Type B pancreatic cell (in vitro differentiated cells): ENCODE measurements around the gene SEC22C. TPM values are rescaled to one million over a fixed set of nuclear protein-coding genes. Genes with fewer than 3 reads are reported as not detected.
"Not testable (repeated sequence)": the region's sequence is repeated elsewhere in the genome, so short reads cannot be mapped to it uniquely, and the experiment has no call there.

Experiments used
- DNase-seq: peaks from one replicate; pipeline ENCODE4 v3.0.0; 2021; ENCODE audit warnings: mixed read lengths; ENCODE audit not compliant: unreplicated experiment; ENCODE audit errors: extremely low spot score
- H3K27ac Mint-ChIP-seq: 2 replicates; pipeline ENCODE4 v1.8.0; 2021; ENCODE audit warnings: mild to moderate bottlenecking, mixed read lengths
- H3K27me3 Mint-ChIP-seq: 2 replicates; pipeline ENCODE4 v1.8.0; 2021; ENCODE audit warnings: mixed read lengths
- H3K36me3 Mint-ChIP-seq: 2 replicates; pipeline ENCODE4 v1.8.0; 2021; ENCODE audit warnings: mixed read lengths
- H3K4me1 Mint-ChIP-seq: one replicate; pipeline ENCODE4 v1.8.0; 2021; ENCODE audit warnings: mixed read lengths; ENCODE audit not compliant: unreplicated experiment
- H3K4me3 Mint-ChIP-seq: 2 replicates; pipeline ENCODE4 v1.8.0; 2021; ENCODE audit warnings: mild to moderate bottlenecking, mixed read lengths
- H3K9me3 Mint-ChIP-seq: 2 replicates; pipeline ENCODE4 v1.8.0; 2021; ENCODE audit warnings: mixed read lengths
- total RNA-seq: library from RNA; stranded (reverse); gene quantifications from 2 replicates; pipeline ENCODE4 v1.2.1, GENCODE V29; 2021; ENCODE audit warnings: low replicate concordance
- TF ChIP-seq, protein P1 (sequence below): fragments of 200-600 bp; sonication (generic); conservative IDR thresholded peaks from 2 replicates; pipeline ENCODE4 v1.5.0; 2021; ENCODE audit warnings: antibody characterized with exemption, mild to moderate bottlenecking

The SEC22C gene
- total RNA-seq, 1 donor from 2014 or later, result 38.1 TPM

DNA sequence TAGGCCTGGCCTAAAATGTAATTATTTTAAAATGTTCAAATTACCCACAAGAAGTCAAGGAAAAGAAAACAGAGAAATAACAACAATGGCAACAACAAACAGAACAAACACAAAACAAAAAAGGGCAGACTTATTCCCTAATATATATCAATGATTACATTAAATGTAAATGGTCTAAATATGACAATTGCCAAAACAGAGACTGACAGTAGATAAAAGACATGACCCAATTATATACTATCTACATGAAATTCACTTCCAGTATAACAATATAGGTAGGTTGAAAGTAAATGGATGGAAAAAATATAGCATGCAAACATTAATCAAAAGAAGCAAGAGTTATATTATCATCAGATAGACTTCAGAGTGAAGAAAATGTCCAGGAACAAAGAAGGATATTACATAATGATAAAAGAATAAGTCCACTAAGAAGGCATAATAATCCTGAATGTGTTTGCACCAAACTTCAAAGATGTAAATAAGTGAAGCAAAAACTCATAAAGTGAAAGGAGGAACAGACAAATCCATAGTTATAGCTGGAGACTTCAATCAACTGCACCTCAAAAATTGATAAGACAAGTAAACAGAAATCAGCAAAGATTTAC, 6.5 kb downstream of the SEC22C start:
- DNase-seq, result no peak
- TF ChIP-seq, protein P1, sequence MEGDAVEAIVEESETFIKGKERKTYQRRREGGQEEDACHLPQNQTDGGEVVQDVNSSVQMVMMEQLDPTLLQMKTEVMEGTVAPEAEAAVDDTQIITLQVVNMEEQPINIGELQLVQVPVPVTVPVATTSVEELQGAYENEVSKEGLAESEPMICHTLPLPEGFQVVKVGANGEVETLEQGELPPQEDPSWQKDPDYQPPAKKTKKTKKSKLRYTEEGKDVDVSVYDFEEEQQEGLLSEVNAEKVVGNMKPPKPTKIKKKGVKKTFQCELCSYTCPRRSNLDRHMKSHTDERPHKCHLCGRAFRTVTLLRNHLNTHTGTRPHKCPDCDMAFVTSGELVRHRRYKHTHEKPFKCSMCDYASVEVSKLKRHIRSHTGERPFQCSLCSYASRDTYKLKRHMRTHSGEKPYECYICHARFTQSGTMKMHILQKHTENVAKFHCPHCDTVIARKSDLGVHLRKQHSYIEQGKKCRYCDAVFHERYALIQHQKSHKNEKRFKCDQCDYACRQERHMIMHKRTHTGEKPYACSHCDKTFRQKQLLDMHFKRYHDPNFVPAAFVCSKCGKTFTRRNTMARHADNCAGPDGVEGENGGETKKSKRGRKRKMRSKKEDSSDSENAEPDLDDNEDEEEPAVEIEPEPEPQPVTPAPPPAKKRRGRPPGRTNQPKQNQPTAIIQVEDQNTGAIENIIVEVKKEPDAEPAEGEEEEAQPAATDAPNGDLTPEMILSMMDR, result no peak
- Mint-ChIP-seq H3K4me1 (peaks cover 7% of the 10 kb centered on the region), H3K27ac (no peak overlapping the region), H3K4me3 (no peak overlapping the region), H3K27me3 (no peaks in the 10 kb centered on the region), H3K9me3 (no peaks in the 10 kb centered on the region), H3K36me3 (peaks cover 42% of the 10 kb centered on the region)

DNA sequence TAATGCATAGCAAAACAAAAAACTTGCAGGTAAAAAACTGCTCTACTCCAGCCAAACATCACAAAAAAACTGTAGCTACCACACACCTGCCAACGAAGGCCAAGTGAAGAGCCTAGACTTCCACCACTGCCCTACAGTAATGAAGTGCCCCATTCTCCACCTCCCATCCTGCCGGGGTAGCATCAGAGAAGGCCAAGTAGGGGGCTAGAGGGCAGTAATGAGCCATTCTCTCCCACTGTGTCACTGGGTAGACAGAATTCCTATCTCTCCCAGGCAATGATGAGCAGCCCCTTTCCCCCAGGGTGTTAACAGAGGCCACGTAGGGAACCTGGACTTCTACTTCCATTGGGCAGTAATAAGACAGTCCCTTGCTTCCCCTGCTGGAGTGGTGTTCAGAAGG, 9.5 kb downstream of the SEC22C start:
- Mint-ChIP-seq H3K27ac (no peak overlapping the region), H3K4me1 (no peaks in the 10 kb centered on the region), H3K9me3 (no peaks in the 10 kb centered on the region), H3K27me3 (no peaks in the 10 kb centered on the region), H3K4me3 (no peak overlapping the region), H3K36me3 (peaks cover 37% of the 10 kb centered on the region)
- TF ChIP-seq, protein P1, result peak; percentile 52
- DNase-seq, result no peak

DNA sequence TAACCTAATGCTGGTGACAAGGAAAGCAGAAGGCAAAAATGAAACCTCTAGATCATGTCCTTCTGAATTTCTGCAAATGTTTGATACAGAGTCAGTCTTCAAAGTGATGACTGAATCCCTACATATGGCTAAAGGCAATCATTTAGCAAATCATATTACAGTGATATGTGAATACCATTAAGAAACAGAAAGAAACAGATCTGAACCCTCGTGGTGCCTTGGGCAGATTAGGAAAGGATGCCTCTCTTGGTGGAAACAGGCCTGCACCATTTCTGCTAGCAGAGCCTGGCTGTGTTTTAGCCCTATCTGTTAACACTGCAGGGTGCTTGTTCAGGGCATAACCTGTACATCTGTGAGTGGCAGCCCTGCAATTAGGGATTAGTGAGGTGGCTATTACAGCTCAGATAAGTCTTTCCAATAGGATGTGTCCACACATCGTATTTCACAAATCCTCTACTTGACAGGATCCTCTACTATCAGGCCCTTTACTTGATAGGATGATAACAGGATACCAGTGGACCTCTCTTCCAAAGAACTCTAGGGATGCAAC, 12.1 kb downstream of the SEC22C start:
- DNase-seq, result no peak
- no peak overlapping the region for H3K4me3 Mint-ChIP-seq
- peaks cover 31% of the 10 kb centered on the region for H3K36me3 Mint-ChIP-seq
- H3K4me1 Mint-ChIP-seq, result no peaks in the 10 kb centered on the region
- no peaks in the 10 kb centered on the region for H3K9me3 Mint-ChIP-seq
- H3K27me3 Mint-ChIP-seq, result no peaks in the 10 kb centered on the region
- H3K27ac Mint-ChIP-seq, result no peak overlapping the region
- TF ChIP-seq, protein P1, result no peak

DNA sequence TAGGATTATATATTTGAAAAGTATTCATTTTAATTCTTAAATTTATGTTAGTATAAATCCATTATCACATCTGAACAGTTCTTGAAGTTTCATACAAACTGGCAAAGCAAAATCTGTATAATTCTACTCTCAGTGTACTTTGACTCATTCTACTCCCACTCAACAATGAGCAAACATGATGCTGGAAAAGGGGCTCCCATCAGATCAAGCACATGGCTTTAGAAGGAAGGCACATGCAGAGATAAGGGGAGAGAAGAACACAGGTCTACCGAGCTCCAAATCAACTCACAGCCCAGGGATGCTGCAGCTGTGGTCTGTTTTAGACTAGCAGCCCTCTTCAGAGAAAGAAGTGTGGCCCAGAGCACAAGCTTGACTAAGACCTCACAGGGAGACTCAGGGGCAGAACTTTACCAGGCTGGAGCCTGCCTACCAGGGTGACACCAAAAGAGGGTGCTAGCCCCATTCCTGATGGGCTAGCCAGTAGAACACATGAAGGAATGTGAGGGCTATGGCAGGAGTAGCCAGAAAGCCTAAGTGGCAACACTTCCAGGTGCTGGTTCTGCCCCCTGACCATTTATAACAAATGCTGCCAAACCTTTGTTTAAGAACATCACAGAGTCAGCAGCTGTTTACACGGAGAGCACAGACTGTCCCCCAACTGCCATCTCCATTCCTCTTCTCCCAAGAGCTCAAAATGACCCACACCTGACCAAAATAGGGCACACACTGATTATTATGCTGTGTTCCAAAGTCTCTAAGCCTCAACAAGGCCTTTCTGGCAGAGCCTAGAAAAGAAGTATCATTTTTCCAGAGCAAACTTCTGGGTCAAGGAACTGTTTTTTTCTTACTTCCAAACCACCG, 19.5 kb downstream of the SEC22C start:
- peaks cover 17% of the 10 kb centered on the region for H3K36me3 Mint-ChIP-seq
- H3K9me3 Mint-ChIP-seq, result no peaks in the 10 kb centered on the region
- H3K4me1 Mint-ChIP-seq, result no peaks in the 10 kb centered on the region
- TF ChIP-seq, protein P1, result no peak
- H3K27me3 Mint-ChIP-seq, result no peaks in the 10 kb centered on the region
- no peak overlapping the region for H3K4me3 Mint-ChIP-seq
- no peak for DNase-seq
- H3K27ac Mint-ChIP-seq, result no peak overlapping the region

DNA sequence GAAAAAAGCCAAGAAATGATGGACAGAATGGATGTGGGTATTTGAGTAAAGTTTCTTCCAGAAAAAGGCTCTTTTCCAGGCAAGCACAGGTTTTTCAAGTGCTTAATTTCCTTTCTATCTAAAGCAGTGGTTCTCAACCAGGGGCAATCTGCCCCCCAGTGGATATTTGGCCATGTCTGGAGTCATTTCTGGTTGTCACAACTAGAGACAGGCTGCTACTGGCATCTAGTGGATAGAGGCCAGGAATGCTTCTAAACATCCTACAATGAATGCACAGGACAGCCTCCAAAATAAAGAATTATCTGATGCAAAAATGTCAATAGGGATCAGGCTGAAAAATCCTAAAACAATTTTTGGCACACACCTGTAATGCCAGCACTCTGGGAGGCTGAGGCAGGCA, 23.9 kb downstream of the SEC22C start:
- DNase-seq, result no peak
- H3K27ac Mint-ChIP-seq, result no peak overlapping the region
- H3K9me3 Mint-ChIP-seq, result no peaks in the 10 kb centered on the region
- H3K27me3 Mint-ChIP-seq, result no peaks in the 10 kb centered on the region
- no peaks in the 10 kb centered on the region for H3K4me1 Mint-ChIP-seq
- H3K36me3 Mint-ChIP-seq, result peaks cover 20% of the 10 kb centered on the region
- TF ChIP-seq, protein P1, result no peak
- no peak overlapping the region for H3K4me3 Mint-ChIP-seq

DNA sequence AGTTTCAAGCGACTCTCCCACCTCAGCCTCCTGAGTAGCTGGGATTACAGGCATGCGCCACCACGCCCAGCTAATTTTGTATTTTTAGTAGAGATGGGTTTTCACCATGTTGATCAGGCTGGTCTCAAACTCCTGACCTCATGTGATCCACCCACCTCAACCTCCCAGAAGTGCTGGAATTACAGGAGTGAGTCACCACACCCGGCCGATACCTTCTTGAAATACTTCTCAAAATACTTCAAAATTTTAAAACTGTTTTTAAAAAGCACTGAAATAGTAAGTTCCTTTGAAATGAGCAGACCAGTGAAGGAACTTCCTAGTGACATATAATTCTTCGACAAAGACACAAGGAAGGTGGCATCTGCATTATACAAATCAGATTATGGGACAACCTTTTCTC, 24.9 kb downstream of the SEC22C start:
- not testable (repeated sequence) for H3K4me1 Mint-ChIP-seq, DNase-seq, H3K4me3 Mint-ChIP-seq, H3K27ac Mint-ChIP-seq, H3K9me3 Mint-ChIP-seq, H3K27me3 Mint-ChIP-seq
- peaks cover 20% of the 10 kb centered on the region for H3K36me3 Mint-ChIP-seq
